Measurements from ENCODE around the gene RNF5.

Gene RNF5

GRCh38 chr6:32195902-32196681 is 17.9 kb downstream of the RNF5 start:
- H3F3A ChIP-seq (ENCODE audit: control insufficient read depth, insufficient read depth), result peaks cover 26% of the 10 kb centered on the region
- no peaks in the 10 kb centered on the region for H3K27me3 ChIP-seq (ENCODE audit: control insufficient read depth, low read length)
- H3K9me3 ChIP-seq (ENCODE audit: control insufficient read depth, insufficient read depth, low read length), result no peaks in the 10 kb centered on the region
- no peaks in the 10 kb centered on the region for H4K20me1 ChIP-seq (ENCODE audit: control insufficient read depth, insufficient read depth, low read depth, low read length)
- peak overlapping the region; percentile 96 for H3K4me2 ChIP-seq (ENCODE audit: low read length)
- H3K4me1 ChIP-seq (ENCODE audit: control insufficient read depth, low read length), result peaks cover 58% of the 10 kb centered on the region
- H3K36me3 ChIP-seq (ENCODE audit: control insufficient read depth, low read length), result peaks cover 14% of the 10 kb centered on the region
- TF ChIP-seq EZH2phosphoT487 (IDR thresholded peaks at IDR 0.05; ENCODE audit: borderline replicate concordance, low read length) (no peak), CTCF (IDR thresholded peaks at IDR 0.05; ENCODE audit: low read depth, low read length, poor library complexity, severe bottlenecking) (no peak)
- H3K27ac ChIP-seq (ENCODE audit: low read depth, low read length), result peak overlapping the region; percentile 85
- H3K9me2 ChIP-seq (replicated peaks; ENCODE audit: control insufficient read depth, low read length), result no peaks in the 10 kb centered on the region
- H3K4me3 ChIP-seq (ENCODE audit: low read length), result peak overlapping the region; percentile 97
- peaks cover 24% of the 10 kb centered on the region for H3K79me2 ChIP-seq (ENCODE audit: control insufficient read depth, low read length)

- H3K79me2 ChIP-seq (ENCODE audit: control insufficient read depth, low read length), result peaks cover 15% of the 10 kb centered on the region
- TF ChIP-seq CTCF (IDR thresholded peaks at IDR 0.05; ENCODE audit: low read depth, low read length, poor library complexity, severe bottlenecking) (peak; percentile 20), EZH2phosphoT487 (IDR thresholded peaks at IDR 0.05; ENCODE audit: borderline replicate concordance, low read length) (no peak)
- H4K20me1 ChIP-seq (ENCODE audit: control insufficient read depth, insufficient read depth, low read depth, low read length), result no peaks in the 10 kb centered on the region
- H3K4me2 ChIP-seq (ENCODE audit: low read length), result peak overlapping the region; percentile 96
- H3K9me3 ChIP-seq (ENCODE audit: control insufficient read depth, insufficient read depth, low read length), result no peaks in the 10 kb centered on the region
- peak overlapping the region; percentile 85 for H3K27ac ChIP-seq (ENCODE audit: low read depth, low read length)
- H3K4me3 ChIP-seq (ENCODE audit: low read length), result peak overlapping the region; percentile 97
- H3K9me2 ChIP-seq (replicated peaks; ENCODE audit: control insufficient read depth, low read length), result no peaks in the 10 kb centered on the region
- H3K4me1 ChIP-seq (ENCODE audit: control insufficient read depth, low read length), result peaks cover 50% of the 10 kb centered on the region
- H3F3A ChIP-seq (ENCODE audit: control insufficient read depth, insufficient read depth), result peaks cover 24% of the 10 kb centered on the region
- no peaks in the 10 kb centered on the region for H3K27me3 ChIP-seq (ENCODE audit: control insufficient read depth, low read length)
- H3K36me3 ChIP-seq (ENCODE audit: control insufficient read depth, low read length), result peaks cover 7% of the 10 kb centered on the region
Observed at GRCh38 chr6:32196682-32197616, 18.7 kb downstream of the RNF5 start.

- H3K4me3 ChIP-seq (ENCODE audit: low read length), result no peak overlapping the region
- no peak overlapping the region for H3K27ac ChIP-seq (ENCODE audit: low read depth, low read length)
- peaks cover 6% of the 10 kb centered on the region for H3K79me2 ChIP-seq (ENCODE audit: control insufficient read depth, low read length)
- peaks cover 43% of the 10 kb centered on the region for H3K4me1 ChIP-seq (ENCODE audit: control insufficient read depth, low read length)
- H3F3A ChIP-seq (ENCODE audit: control insufficient read depth, insufficient read depth), result peaks cover 23% of the 10 kb centered on the region
- no peaks in the 10 kb centered on the region for H3K9me3 ChIP-seq (ENCODE audit: control insufficient read depth, insufficient read depth, low read length)
- H3K4me2 ChIP-seq (ENCODE audit: low read length), result no peak overlapping the region
- no peaks in the 10 kb centered on the region for H4K20me1 ChIP-seq (ENCODE audit: control insufficient read depth, insufficient read depth, low read depth, low read length)
- no peaks in the 10 kb centered on the region for H3K27me3 ChIP-seq (ENCODE audit: control insufficient read depth, low read length)
- TF ChIP-seq CTCF (IDR thresholded peaks at IDR 0.05; ENCODE audit: low read depth, low read length, poor library complexity, severe bottlenecking) (no peak), EZH2phosphoT487 (IDR thresholded peaks at IDR 0.05; ENCODE audit: borderline replicate concordance, low read length) (no peak)
- H3K36me3 ChIP-seq (ENCODE audit: control insufficient read depth, low read length), result peaks cover 3% of the 10 kb centered on the region; the same call in 1 of the 2 replicates
- H3K9me2 ChIP-seq (replicated peaks; ENCODE audit: control insufficient read depth, low read length), result no peaks in the 10 kb centered on the region
Observed at GRCh38 chr6:32198345-32198696, 20.1 kb downstream of the RNF5 start.
